ENCODE results near the gene CEMP1.
"Not testable (repeated sequence)": the region's sequence is repeated elsewhere in the genome, so short reads cannot be mapped to it uniquely, and the experiment has no call there.

Gene CEMP1

DNA sequence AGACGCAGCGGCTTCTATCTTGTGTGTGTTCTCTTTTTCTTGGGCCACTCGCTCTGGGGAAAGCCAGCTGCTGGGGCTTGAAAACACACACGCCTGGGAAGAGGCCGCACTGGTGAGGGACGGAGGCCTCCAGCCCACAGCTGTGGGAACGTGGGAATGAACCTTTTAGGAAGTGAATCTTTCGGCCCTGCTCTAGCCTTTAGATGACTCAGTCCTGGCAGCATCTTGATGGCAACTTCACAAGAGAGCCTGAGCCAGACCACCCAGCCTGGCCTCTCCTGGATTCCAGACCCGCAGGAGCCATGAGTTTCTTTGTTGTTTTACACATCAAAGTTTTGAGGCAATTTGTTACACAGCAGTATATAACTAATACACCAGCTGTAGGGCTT, 4.4 kb upstream of the CEMP1 start:
- no peak for DNase-seq (ENCODE audit: low read depth in 2 of 2)

DNA sequence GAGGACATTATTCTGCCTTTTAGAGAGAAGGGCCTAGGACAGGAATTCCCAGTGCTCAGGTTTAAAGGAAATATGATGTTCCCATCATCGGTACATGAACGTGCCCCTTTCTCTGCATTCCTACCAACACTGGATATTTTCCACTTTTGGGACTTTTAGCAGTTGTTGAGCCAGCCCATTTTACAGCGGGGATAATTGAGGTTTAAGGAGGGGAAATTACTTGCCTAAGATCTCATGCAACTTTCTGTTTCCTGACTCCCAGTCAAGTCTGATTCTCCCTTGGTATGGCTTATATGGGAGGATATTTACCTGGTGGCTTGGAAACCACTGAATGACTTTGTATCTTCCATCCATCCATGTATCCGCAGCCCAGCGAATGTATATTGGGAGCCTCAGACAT, 3.1 kb upstream of the CEMP1 start:
- DNase-seq (ENCODE audit: low read depth in 2 of 2), result not testable (repeated sequence)

DNA sequence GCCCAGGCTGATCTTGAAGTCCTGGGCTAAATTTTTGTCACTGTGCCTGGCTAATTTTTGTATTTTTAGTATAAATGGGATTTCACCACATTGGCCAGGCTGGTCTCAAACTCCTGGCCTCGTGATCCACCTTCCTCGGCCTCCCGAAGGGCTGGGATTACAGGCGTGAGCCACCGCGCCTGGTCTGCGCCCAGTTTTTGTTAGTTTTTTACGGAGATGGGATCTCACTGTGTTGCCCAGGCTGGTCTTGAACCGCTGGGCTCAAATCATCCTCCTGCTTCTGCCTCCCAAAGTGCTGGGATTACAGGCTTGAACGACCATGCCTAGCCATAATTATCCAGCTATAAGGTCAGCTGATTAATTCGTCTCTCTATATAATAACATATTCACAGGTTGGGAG, 2.7 kb upstream of the CEMP1 start:
- DNase-seq (ENCODE audit: low read depth in 2 of 2), result no peak

DNA sequence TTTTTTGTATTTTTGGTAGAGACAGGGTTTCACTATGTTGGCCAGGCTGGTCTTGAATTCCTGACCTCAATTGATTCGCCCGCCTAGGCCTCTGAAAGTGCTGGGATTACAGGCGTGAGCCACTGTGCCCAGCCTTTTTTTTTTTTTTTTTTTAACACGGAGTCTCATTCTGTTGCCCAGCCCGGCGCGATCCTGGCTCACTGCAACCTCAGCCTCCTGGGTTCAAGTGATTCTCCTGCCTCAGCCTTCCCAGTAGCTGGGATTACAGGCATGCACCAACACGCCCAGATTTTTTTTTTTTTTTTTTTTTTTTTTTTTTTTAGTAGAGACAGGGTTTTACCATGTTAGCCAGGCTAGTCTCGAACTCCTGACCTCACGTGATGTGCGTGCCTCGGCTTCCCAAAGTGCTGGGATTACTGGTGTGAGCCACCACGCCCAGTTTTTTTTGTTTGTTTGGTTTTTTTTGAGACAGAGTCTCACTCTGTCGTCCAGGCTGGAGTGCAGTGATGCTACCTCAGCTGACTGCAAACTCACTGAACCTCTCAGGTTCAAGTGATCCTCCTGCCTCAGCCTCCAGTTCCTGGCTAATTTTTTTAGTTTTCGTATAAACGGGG, 2.0 kb upstream of the CEMP1 start:
- not testable (repeated sequence) for DNase-seq (ENCODE audit: low read depth in 2 of 2)

DNA sequence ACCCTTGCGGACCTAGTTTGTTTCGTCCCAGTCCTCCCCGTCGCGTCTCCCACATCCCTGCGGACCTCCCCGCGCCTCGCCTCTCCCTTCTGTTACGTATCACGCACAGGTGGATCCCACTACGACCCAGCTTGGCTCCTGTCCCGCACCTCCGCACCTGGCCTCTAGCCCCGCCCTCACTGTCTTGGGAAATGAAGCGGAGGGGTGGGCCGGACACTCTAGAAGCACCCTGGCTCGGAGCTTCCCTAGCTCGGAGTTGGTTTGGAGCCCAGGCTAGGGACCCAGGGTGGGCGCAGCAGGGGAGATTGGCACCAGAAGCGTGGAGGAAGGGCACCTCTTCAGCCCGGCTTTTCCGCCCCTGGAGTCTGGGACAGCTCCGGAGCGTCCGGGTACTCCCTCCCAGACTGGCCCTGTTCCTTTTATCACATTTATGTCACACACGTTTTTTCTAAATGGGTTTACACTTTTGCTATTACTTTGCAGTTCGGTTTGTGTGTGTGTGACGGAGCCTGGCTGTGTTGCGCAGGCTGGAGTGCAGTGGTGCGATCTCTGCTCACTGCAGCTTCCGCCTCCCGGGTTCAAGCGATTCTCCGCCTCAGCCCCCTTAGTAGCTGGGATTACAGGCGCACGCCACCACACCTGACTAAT, 1.4 kb upstream of the CEMP1 start:
- DNase-seq (ENCODE audit: low read depth in 2 of 2), result peak; percentile 45 to 51

DNA sequence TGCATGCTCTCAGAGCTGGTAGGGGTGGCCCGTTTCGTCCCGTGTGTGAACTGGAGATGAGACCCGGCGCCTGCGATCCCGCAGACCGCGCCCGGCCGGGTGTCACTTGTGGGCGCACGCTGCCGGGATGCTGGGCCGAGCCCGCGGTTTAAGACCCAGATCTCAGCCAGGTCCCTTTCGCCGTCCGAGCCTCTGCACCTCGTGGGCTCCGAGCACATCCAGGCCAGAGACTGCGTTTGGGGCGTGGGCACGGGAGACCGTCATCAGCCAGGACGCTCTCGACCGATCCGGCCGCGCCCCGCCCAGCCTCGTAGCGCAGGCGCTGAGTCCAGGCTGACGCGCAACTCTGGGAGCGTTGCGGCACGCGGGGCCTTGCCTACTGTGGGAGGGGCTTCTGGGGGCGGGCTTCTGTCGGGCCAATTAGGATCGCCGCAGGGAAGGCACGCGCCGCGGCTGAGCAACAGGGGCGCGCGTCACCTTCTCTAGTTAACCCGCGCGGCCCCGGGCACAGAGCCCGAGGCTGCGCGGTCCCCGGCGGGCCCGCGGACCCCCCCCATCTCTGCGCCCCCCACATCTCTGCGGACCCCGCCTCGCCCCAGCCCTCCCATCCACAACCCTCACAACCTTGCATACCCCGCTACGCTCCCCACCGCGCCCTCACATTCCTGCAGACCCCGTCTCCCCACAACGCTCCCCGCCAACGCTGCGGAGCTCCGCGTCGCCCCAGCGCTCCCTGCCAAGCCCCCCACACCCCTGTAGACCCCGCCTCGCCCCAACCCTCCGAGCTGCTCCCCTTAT, 687 bp upstream of the CEMP1 start:
- peak; percentile 94 to 98 for DNase-seq (ENCODE audit: low read depth in 2 of 2)

DNA sequence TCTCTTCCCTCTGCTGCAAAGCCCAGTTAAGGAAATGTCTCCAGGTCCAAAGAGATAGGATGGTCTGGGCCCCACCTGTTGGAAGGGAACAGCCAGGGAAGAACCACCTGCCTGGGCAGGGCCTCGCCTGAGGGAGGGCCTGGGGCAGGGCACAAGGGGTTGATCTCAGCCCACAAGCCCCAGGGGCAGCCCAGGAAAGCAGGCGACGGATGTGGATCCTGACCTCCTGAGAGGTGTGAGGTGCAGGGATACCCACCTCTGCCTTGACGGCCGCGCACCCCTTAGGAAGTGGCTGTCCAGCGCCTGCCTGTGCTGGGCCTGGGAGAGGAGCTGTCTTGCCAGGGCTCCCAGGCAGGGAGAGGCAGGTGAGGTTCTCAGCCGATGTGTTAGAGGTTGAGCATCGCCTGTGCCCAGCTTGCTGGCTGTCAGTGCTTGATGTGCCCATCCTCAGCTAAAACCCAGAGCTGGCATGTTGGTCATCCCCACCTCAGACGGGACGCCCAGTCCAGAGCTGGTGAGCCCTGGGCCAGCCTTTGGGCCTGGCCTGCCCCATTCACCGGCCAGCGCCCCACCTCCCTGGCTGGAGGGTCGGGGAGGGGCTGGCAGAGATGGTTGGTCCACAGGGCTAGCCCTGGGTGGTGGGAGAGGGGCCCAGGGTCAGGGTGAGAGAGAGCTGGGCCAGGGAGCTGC, 434 bp downstream of the CEMP1 start:
- no peak for DNase-seq (ENCODE audit: low read depth in 2 of 2)

DNA sequence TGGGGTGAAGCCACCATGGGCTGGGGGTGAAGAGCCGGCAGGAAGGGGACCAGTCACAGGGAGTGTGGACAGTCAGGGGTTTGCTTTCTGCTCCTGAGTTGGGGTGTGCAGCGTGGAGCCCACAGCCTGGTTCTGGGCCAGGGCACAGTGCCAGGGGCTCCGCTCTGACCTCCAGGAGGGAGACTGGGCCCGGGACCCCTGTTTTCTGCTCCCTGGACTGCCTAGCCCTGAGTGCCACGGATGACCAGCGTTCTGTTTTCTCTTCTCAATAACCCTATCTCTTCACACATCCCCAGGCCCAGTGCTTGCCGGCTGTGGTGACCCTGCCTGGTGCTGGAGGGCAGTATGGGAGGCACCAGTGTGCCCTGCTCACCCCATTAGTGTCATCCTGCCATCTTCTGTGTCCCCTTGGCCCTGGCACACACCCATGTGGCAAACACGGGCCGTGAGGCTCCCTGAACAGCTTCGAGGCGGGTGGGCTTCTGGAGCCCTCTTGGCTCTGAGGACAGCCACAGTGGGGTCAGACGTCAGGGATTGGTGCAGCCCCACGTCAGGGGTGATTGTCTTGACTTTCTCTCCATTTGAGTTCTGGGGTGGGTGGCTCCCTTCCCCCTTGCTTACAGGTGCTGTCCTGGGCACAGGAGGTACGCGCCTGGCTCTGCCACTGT, 1.1 kb downstream of the CEMP1 start:
- no peak for DNase-seq (ENCODE audit: low read depth in 2 of 2)

DNA sequence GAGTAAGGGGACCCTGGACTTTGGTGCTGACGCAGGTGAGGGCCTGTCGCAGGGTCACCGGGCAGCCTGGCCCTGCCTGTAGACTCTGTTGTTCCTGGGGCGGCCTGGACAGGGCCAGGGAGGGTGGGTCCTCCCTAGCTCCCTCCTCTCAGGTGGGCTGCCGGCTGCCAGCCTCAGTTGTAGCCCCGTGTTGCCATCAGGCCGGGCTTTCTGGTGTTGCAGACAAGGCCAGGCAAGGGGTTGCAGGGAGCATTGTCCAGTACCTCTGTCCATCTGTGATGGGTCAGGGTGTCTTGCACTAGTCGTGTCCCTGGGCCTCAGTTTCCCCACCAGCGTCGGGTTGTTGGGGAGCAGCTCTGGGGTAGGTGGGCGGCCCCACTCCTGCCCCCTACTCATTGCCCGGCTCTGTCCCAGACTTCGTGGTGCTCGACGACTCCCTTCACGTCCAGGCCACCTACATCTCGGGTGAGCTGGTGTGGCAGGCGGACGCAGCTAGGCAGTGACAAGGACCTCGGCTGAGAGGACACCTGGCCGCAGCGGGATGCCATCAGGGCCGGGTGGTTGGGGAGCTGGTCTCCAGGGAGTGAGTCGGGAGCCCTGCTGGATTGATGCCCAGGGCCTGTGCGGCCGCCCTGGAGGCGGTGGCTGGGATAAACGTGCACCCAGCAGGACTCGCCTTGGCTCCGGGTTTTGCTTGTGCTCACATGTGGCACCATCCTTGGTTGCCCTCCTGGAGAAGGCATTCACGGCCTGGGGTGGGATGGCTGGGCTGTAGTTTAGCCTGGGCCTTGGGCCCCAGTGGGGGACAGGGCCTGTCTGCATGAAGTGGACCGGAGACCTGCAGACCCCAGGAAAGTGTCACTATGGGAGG, 1.9 kb downstream of the CEMP1 start:
- no peak for DNase-seq (ENCODE audit: low read depth in 2 of 2)

DNA sequence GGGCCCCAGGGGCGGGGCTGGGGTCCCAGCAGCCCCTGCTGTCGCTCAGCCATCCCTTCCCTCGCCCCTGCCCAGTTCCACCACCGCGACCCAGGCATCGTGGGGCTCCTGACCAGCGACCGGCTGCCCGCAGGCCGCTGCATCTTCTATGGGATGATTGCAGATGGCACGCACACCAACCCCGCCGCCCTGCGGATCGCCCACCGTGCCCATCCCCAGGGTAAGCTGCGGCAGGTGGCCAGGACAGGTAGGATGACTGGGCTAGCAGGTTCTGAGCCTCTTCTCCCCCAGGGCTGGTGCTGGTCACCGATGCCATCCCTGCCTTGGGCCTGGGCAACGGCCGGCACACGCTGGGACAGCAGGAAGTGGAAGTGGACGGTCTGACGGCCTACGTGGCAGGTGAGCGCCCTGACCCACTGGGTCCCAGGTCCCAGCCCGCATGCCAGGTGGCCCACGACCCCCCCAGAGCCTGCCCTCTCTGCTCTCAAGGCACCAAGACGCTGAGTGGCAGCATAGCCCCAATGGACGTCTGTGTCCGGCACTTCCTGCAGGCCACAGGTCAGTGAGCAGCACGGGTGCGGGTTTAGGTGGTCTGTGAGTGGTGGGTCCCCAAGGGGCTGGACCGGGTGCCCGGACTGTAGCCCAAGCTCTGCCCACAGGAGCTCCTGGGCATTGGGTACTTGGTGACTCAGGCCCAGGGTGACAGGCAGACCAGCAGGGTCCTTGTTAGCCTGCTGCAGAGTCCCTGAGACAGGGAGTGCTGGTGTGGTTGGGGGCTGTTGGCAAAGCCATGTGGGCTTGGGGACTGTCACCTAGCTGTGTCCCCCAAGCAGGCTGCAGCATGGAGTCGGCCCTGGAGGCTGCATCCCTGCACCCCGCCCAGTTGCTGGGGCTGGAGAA, 2.8 kb downstream of the CEMP1 start:
- DNase-seq (ENCODE audit: low read depth in 2 of 2), result no peak

DNA sequence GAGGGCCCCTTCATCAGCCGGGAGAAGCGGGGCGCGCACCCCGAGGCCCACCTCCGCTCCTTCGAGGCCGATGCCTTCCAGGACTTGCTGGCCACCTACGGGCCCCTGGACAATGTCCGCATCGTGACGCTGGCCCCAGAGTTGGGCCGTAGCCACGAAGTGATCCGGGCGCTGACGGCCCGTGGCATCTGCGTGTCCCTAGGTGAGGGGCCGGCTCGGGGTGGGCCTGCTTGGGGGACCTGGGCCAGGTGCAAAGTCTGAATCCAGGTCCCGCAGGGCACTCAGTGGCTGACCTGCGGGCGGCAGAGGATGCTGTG, 3.5 kb downstream of the CEMP1 start:
- DNase-seq (ENCODE audit: low read depth in 2 of 2), result no peak

DNA sequence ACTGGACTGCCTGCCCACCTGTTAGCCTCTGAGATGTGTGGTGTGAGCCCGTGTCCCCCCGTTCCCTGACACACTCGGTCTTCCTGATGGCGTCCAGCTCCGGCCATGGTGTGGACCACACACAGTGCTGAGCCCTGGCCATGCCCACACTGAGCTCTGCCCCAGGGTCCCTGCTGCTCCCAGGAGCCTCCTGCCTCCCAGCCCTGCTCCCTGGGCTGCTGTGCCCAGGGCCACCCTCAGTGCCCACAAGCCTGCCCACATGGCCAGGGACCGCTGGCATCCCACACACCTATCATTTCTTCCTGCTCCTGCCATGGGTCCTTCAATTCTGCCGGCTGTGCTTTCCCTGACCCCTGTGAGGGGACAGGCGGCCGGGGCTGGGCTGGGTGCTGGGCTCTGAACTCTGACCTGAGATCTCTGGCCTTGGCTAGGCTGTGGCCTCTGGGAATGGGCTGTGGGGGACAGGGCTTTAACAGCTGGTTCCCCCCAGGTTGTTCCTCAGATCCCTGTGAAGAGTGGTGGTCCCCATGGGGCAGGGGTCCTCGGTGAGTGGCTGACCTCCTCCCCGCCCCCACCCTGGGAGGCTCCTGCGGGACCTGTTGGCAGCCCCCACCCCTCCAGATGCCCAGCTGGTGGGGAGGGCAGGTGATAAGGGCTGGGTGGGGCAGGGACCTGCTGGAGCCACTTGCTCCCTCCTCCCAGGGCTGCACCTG, 4.0 kb downstream of the CEMP1 start:
- no peak for DNase-seq (ENCODE audit: low read depth in 2 of 2)

DNA sequence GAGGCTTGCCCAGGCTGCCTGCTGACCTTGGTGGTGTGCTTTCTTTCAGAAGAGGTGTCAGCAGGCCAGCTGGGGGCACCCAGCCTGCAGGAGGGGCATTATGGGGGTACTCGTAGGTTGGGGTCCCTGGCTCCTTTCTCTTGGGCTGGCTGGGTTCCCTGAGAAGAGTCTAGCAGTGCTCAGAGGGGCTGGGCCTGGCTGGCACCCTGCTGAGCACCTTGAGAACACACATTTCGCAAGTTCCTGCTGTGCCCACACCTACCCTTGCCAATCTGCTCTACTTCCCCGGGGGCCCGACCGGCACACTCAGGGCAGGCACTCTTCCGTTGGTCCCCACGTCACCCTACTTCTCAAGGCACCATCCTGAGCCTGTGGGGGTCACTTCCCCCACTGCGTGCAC, 5.1 kb downstream of the CEMP1 start:
- DNase-seq (ENCODE audit: low read depth in 2 of 2), result no peak

DNA sequence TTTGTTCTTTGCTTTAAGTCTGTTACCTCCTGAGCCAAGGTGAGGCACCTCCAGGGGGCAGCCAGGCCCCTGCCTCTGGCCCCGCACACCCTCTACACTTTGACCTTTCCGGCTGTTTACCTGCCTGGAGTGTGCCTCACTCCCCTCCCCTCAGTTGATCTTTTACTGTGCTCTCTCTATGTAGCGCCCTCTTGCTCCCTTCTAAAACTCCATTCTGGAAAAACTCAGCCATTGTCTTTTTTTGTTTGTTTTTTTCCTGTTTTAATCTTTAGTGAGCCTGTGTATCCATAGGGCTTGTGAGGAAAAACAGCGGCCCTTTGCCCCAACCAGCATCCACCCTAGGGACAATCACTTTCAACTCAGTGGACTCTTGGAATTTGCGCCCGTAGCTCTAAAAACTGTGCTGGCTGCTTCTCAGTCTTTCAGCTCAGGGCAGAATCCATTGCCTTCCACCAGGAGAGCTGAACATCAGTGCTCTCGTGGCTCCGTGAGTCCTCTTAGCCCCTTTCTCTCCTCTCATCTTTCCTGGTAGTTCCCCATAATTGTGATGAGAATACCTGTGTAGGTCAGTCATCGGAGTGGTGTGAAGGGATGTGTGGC, 6.8 kb downstream of the CEMP1 start:
- DNase-seq (ENCODE audit: low read depth in 2 of 2), result no peak

DNA sequence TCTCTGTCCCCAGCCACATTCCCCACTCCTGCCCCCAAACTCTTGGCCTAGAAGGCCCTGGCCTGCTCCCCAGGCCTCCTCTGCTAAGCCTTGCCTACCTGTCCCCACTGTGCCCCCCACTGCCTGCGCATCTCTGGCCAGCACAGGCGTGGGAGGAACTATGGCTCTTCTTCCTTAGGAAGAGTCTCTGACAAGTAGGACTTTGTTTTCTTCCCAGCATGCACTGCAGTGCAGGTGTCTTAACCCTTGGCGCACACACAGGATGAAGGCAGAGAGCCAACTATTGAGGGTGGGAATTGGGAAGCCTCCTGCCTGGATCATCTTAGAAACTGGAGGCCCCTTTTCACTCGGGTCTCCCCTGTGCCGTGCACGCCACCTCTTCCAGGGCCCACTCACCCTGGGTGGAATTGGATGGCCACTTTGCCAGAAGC, 7.4 kb downstream of the CEMP1 start:
- no peak for DNase-seq (ENCODE audit: low read depth in 2 of 2)

DNA sequence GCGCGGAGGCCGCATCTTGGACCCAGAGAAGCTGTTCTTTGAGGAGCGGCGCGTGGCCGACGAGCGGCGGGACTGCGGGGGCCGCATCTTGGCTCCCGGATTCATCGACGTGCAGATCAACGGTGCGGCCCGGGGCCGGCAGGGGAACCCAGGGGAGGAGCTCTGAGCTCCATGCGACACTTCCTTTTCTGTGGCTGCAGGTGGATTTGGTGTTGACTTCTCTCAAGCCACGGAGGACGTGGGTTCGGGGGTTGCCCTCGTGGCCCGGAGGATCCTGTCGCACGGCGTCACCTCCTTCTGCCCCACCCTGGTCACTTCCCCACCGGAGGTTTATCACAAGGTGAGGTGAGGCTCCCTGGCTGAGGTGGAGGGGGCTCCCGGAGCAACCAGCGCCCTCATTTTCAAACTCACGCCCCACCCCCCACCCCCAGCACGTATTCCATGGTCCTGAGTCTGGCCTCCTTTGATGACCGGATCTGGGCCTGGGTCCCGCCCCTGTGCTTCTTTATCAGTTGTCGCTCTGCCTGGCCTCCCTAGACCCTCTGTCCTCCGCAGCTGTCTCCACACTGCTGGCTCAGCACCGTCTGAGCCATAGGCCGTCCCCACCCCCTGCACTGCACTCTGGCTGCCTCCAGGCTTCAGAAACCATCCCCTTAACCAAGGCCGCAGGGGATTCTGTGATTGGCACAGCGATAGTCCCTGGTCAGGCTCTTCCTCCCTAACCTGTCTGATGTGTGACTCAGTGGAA, 10.2 kb downstream of the CEMP1 start:
- peak in 1 of 2 donors; percentile 29 for DNase-seq (ENCODE audit: low read depth in 2 of 2)

DNA sequence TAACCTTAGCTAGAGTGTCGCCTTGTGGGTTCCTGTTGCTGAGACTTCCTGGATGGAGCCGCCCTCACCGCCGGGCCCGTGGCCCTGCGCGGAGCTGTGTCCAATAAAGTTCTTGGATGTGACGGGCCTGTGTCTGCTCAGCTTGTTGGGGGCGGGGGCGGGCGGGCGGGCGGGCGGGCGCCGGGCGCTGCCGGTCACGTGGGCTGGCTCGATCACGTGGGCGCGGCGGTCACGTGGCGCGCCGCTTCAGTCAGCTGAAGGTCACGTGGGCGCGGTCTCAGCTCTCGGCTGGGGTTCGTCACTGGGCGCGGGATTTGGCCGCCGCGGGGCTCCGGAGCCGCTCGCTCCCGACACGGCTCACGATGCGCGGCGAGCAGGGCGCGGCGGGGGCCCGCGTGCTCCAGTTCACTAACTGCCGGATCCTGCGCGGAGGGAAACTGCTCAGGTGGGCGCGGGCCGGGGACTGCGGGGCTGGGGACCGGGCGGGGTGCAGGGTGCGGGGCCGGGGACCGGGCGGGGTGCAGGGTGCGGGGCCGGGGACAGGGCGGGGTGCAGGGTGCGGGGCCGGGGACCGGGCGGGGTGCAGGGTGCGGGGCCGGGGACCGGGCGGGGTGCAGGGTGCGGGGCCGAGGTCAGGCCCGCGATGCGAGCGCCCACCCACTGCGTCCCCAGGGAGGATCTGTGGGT, 11.0 kb downstream of the CEMP1 start, which contains the start of gene AMDHD2:
AMDHD2 (plus strand) TSS at position 275 of the 687 bp plus-strand sequence; CDS start at position 363, 88 bp downstream.
- DNase-seq (ENCODE audit: low read depth in 2 of 2), result peak; percentile 86 to 88

DNA sequence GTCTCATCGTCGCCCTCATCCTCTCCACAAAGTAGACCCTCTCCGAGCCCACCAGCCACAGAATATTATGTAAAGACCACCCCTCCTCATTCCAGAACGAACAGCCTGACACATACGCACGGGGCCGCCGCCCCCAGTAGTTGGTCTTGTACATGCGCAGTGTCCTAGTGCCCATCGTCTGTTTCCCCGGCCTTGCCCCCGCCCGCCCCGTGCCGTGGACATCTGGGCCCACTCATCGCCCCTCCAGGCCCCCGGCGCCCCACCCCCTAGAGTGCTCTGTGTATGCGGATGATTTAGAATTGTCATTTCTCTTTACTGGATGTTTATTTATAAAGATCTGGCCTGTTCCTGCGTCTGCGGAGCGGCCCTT, 11.5 kb downstream of the CEMP1 start:
- DNase-seq (ENCODE audit: low read depth in 2 of 2), result no peak
